NCI-H2227 (cell line): ENCODE results near the gene IFT122.

ENCODE experiments used
- DNase-seq: peaks from one replicate; lab custom pipeline; 2025; ENCODE audit not compliant: unreplicated experiment; lab: John Stamatoyannopoulos, UW

Gene IFT122

GRCh38 chr3:129555616-129556357, 115.8 kb downstream of the IFT122 start:
- no peak for DNase-seq

GRCh38 chr3:129556358-129556695, 116.3 kb downstream of the IFT122 start:
- no peak for DNase-seq

DNA sequence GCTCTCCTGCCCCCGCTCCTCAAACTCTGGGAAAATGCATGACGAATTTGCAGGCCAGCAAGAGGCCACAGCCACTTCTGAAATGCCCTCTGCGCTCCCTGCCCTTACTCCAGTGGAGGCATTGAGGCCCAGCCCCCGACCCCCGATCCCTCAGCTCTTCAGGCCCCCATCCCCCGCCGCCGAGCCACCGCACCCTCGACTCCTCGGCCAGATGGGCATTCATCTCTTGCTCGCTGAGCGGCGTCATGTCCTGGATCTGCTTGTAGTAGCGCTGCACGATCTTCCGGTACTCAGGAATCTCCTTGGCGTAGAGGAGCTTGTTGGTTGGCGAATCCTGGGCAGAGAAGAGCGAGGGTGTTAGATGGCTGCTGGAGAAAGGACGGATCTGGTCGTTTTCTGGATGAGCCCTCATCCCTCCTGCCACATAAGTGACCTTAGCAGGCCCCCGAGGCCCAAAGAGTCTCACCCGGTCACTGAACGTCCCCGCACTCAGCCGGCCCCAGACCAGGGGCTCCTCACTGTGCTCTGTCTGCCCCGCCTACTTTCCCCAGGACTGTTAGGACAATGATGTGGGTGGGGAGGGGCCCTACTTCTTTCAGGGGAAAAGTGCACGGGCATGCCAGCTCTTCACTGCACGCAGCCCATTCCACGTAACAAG, 117.0 kb downstream of the IFT122 start:
- DNase-seq, result no peak

GRCh38 chr3:129557548-129557894, 117.5 kb downstream of the IFT122 start:
- no peak for DNase-seq

- DNase-seq, result no peak
Measured at GRCh38 chr3:129558081-129558771, 118.2 kb downstream of the IFT122 start.

GRCh38 chr3:129558772-129559564, 118.9 kb downstream of the IFT122 start:
- DNase-seq, result no peak

GRCh38 chr3:129559565-129560079, 119.6 kb downstream of the IFT122 start:
- DNase-seq, result no peak

- no peak for DNase-seq
Measured at GRCh38 chr3:129560269-129560787, 120.3 kb downstream of the IFT122 start.

DNA sequence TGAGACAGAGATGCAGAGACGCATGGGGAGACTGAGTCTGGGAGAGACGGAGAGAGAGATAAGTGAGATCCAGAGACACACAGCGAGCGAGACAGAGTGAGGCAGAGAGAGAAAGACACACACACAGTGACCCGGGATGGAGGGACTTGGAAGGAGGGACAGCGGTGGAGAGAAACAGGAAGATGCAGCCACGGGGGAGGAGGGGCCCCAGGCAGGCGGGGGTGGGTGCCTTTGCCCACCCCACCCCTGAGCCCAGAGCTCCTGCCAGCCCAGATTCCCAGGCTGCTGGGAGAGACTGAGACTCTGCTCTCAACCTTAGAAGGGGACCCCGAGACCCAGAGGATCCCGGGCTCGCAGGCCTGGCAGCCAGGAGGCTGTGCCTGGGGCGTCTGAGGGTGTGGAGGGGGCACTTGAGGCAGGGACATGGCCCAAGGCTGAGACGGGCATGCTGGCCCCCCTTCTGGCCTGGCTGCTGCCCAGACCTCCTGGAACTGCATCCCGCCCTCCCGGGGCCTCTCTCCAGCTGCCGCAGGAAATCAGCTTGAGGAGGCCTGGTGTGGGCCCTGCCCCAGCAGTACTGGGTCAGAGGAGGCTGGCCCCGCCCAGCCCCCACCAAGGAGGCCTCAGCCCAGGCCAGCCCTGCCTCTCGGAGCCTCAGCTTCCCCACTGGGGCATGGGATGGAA, 121.0 kb downstream of the IFT122 start:
- DNase-seq, result no peak

DNA sequence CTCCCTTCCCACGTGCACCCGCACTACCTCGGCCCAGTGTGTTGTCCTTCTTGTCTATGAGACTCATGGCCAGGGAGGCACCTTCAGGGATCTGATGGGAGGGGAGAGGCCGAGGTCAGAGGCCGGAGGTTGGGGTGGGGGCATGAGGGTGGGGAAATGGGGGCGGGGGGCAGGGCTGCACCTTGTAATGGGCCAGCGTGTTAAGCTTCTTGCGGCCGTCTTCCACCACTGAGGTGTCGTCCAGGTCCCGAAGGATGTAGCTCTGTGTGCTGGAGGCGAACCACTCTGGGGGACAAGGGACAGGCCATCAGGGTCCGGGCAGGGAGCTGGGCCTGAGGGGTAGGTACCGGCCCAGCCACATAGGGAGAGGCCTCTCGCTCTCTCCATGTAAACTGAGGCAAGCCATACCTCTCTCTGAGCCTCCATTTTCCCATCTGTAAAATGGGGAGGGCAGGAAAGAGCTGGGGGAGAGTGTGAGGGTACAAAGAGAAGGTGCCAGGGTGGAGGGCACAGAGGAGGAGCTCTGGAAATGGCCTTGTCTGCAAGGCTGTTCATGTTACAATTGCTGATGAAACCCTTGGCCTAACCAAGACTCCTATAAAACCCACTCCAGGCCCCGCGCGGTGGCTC, 121.7 kb downstream of the IFT122 start:
- DNase-seq, result no peak

DNA sequence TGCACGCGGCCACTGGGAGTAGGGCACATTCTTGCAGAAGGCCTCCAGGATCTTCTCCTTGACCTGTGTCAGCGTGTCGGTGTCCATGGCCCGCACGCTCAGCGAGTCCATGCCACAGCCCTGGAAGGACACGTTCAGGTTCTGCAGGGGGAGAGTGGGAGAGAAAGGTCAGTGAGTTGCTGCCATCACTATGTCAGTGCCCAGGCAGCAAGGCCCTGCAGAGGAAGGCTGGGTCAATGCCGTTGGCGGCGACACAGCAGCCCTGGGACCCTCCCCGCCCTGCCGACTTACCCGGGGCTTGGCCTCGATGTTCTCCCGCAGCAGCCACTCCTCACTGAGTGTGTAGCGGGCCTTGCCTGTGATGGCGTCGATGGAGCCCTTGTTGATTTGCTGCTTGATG, 122.8 kb downstream of the IFT122 start:
- no peak for DNase-seq

DNA sequence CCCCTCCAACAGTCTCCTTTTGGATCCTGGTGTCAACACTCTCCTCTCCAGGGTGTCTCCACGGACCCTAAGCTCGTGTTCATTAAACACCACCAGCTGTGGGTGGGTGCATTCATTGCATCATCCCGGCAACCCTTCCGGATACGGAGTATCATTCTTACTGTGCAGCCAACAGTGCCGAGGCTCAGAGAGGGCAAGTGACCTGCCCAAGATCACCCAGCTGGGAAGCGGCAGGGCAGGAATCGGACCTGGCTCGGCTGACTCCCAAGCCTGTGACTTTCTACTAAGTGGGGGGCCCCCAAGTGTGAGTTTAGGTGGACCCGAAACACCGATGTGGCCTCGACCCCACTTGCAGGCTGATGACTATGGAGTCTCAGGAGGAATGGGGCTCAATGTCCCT, 123.3 kb downstream of the IFT122 start:
- DNase-seq, result no peak

- no peak for DNase-seq
Measured at GRCh38 chr3:129563850-129564535, 124.0 kb downstream of the IFT122 start.

- DNase-seq, result no peak
Measured at GRCh38 chr3:129564981-129565644, 125.1 kb downstream of the IFT122 start.

DNA sequence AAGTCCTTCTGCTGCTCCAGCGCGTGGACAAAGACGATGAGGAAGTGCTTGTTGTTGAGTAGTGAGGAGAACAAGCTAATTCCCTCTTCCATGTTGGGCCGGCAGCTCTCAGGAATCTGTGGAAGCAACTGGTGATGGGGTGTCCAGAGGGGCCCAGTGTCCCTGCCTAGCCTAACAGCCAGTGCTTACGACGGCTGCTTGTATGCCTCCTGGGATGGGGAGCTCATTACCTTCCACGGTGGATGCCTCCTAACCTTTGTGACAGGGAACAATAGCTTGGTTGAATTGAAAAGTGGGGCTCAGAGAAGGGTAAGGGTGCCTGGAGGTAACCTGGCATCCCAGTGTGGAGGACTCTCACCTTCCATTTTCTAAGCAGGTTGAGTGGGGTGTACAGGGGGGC, 125.9 kb downstream of the IFT122 start:
- DNase-seq, result no peak

GRCh38 chr3:129567176-129567705, 127.2 kb downstream of the IFT122 start:
- no peak for DNase-seq

DNA sequence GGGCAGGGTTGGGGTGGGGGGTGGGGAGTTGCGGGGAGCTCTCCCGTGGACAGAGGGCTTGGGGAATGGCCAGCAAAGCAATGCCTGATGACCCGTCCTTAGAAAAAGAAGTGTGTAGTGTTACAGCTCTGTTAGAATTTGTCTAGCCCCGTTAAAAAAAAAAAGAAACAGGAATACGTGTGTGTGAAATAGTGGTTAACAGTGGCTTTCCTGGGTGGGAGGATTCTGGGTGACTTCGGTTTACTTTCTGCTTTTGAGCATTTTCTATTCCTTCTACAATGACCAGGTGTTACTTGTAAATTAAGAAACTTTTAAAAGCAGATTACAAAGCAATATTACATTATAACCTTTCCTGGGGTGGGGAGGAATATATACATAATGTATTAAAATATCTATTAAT, 127.9 kb downstream of the IFT122 start:
- DNase-seq, result no peak

DNA sequence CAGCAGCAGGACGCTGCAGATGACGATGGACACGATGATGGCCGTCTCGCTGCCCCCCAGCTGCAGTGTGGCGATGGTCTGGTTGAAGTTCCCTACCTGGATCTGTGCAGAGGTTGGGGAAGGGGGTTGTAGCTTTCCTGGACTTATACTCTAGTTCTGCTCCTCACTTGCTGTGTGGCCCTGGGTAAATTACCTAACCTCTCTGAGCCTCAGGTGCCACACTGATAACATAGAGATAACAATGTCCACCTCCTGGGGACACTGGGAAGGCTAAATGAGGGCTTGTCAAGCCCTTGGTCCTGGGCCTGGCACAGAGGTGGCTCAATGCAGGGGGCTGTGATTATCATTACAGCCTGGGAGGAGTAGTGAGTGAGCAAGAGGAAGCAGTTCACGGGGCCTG, 129.8 kb downstream of the IFT122 start:
- DNase-seq, result no peak
